VCaP (cell line): Measurements from ENCODE around the gene KLK15.
A peak's percentile ranks its signal among the peaks of the same experiment; 100 is the strongest.

Source experiments
- H3K27ac ChIP-seq: fragments of 450-650 bp; 2 replicates; pipeline ENCODE4 v1.5.1; 2017
- TF ChIP-seq, protein P1 (sequence below): fragments of 450-650 bp; conservative IDR thresholded peaks from 2 replicates; pipeline ENCODE4 v1.5.1; 2017; ENCODE audit warnings: mild to moderate bottlenecking, moderate library complexity

KLK15 gene

DNA sequence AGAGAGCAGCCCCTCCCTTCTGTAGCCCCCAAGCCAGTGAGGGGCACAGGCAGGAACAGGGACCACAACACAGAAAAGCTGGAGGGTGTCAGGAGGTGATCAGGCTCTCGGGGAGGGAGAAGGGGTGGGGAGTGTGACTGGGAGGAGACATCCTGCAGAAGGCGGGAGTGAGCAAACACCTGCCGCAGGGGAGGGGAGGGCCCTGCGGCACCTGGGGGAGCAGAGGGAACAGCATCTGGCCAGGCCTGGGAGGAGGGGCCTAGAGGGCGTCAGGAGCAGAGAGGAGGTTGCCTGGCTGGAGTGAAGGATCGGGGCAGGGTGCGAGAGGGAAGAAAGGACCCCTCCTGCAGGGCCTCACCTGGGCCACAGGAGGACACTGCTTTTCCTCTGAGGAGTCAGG is 25.5 kb upstream of the KLK15 start:
- H3K27ac ChIP-seq, result peak overlapping the region; percentile 100
- TF ChIP-seq, protein P1, sequence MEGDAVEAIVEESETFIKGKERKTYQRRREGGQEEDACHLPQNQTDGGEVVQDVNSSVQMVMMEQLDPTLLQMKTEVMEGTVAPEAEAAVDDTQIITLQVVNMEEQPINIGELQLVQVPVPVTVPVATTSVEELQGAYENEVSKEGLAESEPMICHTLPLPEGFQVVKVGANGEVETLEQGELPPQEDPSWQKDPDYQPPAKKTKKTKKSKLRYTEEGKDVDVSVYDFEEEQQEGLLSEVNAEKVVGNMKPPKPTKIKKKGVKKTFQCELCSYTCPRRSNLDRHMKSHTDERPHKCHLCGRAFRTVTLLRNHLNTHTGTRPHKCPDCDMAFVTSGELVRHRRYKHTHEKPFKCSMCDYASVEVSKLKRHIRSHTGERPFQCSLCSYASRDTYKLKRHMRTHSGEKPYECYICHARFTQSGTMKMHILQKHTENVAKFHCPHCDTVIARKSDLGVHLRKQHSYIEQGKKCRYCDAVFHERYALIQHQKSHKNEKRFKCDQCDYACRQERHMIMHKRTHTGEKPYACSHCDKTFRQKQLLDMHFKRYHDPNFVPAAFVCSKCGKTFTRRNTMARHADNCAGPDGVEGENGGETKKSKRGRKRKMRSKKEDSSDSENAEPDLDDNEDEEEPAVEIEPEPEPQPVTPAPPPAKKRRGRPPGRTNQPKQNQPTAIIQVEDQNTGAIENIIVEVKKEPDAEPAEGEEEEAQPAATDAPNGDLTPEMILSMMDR, result no peak

DNA sequence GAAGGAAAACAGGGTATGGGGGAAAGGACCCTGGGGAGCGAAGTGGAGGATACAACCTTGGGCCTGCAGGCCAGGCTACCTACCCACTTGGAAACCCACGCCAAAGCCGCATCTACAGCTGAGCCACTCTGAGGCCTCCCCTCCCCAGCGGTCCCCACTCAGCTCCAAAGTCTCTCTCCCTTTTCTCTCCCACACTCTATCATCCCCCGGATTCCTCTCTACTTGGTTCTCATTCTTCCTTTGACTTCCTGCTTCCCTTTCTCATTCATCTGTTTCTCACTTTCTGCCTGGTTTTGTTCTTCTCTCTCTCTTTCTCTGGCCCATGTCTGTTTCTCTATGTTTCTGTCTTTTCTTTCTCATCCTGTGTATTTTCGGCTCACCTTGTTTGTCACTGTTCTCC is 24.0 kb upstream of the KLK15 start:
- TF ChIP-seq, protein P1, result no peak
- peak overlapping the region; percentile 100 for H3K27ac ChIP-seq

DNA sequence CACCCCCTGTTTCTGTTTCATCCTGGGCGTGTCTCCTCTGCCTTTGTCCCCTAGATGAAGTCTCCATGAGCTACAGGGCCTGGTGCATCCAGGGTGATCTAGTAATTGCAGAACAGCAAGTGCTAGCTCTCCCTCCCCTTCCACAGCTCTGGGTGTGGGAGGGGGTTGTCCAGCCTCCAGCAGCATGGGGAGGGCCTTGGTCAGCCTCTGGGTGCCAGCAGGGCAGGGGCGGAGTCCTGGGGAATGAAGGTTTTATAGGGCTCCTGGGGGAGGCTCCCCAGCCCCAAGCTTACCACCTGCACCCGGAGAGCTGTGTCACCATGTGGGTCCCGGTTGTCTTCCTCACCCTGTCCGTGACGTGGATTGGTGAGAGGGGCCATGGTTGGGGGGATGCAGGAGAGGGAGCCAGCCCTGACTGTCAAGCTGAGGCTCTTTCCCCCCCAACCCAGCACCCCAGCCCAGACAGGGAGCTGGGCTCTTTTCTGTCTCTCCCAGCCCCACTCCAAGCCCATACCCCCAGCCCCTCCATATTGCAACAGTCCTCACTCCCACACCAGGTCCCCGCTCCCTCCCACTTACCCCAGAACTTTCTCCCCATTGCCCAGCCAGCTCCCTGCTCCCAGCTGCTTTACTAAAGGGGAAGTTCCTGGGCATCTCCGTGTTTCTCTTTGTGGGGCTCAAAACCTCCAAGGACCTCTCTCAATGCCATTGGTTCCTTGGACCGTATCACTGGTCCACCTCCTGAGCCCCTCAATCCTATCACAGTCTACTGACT is 21.4 kb upstream of the KLK15 start, which contains the start of gene KLK3:
Gene KLK3 (plus strand): TSS at position 280 of the 775 bp plus-strand sequence. CDS start 41 bp downstream, at position 321.
- TF ChIP-seq, protein P1, result no peak

DNA sequence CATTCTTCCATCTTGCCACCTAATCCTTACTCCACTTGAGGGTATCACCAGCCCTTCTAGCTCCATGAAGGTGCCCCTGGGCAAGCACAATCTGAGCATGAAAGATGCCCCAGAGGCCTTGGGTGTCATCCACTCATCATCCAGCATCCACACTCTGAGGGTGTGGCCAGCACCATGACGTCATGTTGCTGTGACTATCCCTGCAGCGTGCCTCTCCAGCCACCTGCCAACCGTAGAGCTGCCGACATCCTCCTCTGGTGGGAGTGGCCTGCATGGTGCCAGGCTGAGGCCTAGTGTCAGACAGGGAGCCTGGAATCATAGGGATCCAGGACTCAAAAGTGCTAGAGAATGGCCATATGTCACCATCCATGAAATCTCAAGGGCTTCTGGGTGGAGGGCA is 18.2 kb upstream of the KLK15 start:
- TF ChIP-seq, protein P1, result no peak

More for the DNA sequence above, 21.4 kb upstream of the KLK15 start, which contains the start of gene KLK3:
- H3K27ac ChIP-seq, result peak within 1 kb of the TSS; percentile 100

DNA sequence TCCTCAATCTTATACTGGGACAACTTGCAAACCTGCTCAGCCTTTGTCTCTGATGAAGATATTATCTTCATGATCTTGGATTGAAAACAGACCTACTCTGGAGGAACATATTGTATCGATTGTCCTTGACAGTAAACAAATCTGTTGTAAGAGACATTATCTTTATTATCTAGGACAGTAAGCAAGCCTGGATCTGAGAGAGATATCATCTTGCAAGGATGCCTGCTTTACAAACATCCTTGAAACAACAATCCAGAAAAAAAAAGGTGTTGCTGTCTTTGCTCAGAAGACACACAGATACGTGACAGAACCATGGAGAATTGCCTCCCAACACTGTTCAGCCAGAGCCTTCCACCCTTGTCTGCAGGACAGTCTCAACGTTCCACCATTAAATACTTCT is 17.4 kb upstream of the KLK15 start:
- H3K27ac ChIP-seq, result peak overlapping the region; percentile 100
- TF ChIP-seq, protein P1, result no peak

More for the DNA sequence above, 18.2 kb upstream of the KLK15 start:
- peak overlapping the region; percentile 100 for H3K27ac ChIP-seq

DNA sequence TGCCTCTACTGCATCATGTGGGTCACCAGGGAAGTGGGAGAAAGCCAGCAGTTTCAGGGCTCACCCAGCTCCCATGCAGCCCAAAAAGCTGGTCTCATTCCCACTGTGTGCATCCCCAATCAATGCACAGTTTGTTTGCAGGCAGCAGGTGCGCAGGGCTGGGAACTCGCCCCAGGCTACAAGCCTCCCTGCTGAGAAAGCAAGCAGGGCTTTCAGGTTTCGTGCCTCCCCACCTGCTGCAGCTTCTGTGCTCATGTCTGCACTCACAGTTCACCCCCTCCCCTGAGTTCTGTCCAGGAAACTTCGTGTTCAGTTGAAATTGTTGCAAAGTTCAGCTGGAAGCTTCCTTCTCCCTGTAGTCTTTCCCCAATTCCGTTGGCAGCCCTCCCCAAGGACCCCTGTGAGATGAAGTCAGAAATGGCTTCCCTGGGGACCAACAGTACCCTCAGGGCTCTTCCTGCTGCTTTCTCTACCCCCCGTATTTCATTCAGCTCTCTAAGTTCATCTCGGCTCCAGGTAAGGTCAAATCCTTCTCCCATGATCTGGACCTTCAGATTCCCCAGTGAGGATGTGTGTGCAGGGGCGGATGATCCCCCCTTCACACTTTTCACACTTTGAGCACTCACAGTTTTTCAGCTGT is 11.0 kb upstream of the KLK15 start:
- peak overlapping the region; percentile 100 for H3K27ac ChIP-seq
- TF ChIP-seq, protein P1, result no peak

DNA sequence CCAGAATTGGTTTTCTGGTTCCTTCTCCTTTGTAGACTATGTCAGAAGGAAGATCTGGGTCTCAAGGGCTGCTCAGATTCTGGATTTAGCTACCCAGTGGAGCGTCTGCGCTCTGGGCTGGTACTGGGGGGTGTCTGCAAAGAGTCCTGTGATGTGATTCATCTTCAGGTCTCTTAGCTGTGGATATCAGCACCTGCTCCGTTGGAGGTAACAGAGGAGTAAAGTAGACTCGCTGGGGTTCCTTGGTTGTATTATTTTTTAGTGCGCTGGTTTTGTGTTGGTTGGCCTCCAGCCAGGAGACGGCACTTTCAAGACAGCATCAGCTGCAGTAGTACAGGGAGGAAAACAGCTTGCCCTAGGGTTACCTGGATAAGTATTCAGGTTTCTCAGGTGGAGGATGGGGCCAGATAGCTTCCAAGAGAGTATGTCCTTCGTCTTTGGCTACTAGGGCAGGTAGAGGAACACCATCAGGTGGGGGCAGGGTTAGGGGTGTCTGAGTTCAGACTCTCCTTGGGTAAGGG is 10.4 kb upstream of the KLK15 start:
- TF ChIP-seq, protein P1, result no peak
- H3K27ac ChIP-seq, result peak overlapping the region; percentile 100
